Measurements from ENCODE around the gene CCDC187.

CCDC187 gene

GRCh38 chr9:136339173-136339957 lies 35.5 kb upstream of the CCDC187 start:
- peak; percentile 38 for DNase-seq

- DNase-seq: no peak
Observed at GRCh38 chr9:136338511-136338910, 34.6 kb upstream of the CCDC187 start.

DNA sequence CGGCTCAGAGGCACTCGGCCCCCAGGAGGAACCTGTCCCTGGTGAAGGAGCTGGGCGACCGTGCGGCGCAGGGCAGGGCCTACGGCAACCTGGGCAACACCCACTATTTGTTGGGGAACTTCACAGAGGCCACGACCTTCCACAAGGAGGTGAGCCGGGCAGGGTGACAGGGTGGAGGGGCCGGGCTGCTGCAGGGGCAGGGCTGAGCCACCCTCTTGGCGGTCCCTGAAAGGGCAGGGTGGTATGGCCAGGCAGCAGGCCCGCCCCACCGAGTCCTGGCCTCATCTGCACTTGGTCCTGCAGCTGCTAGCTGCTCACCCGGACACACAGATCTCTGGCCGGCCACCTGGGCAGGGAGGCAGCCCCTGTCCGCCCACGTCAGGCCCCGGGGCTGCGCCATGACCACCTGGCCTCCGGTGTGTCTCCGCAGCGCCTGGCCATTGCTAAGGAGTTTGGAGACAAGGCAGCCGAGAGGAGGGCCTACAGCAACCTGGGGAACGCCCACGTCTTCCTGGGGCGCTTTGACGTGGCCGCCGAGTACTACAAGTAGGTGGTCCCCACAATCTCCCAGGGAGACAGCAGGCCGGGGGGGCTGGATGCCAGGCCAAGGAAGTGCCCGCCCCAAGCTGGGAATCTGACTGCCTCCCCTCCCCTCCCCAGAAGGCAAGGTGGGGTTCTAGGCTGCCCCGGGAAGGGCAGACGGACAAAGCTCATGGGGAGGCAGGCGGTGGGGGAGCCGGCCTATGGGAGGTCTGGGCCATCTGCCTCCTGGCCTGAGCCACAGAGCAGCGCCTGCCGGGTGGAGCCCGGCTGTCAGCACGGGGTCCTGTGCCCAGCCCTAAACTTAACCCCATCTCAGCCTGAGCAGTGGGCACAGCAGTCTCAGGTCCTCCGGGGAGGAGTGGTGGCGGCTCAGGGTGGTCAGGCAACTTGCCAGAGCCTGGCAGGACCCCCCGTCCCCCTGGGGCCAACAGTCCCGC lies 33.8 kb upstream of the CCDC187 start:
- no peak for DNase-seq

GRCh38 chr9:136336881-136337280 lies 33.0 kb upstream of the CCDC187 start:
- DNase-seq: no peak

- DNase-seq: peak; percentile 64
Observed at GRCh38 chr9:136336156-136336870, 32.4 kb upstream of the CCDC187 start.

- DNase-seq: no peak
Observed at GRCh38 chr9:136335296-136336155, 31.6 kb upstream of the CCDC187 start.

DNA sequence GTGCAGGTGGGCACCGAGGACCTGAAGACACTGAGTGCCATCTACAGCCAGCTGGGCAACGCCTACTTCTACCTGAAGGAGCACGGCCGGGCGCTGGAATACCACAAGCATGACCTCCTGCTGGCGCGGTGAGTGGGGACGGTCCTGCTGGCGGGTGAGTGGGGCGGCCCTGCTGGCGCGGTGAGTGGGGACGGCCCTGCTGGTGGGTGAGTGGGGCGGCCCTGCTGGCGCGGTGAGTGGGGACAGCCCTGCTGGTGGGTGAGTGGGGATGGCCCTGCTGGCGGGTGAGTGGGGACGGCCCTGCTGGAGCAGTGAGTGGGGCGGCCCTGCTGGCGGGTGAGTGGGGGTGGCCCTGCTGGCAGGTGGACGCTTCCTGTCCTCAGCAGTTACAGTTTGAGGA lies 30.6 kb upstream of the CCDC187 start:
- no peak for DNase-seq

DNA sequence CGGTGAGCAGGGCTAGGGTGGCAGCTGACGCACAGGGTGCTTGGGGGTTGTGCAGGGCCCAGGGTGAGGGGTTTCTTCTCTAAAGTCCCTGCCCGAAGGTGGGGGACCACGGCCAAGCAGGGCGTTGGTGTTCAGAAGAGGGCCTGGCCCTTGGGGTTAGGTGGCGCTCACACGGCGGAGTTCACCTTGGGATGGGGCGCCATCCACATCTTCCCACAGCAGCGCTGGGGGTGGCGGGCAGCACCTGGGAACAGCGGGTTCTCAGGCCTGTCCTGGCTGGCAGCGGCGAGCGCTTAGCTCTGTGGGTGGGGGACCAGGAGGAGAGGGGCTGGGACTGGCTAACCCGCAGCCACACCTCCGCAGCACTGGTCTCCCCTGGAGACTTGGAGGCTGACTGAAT lies 29.6 kb upstream of the CCDC187 start:
- no peak for DNase-seq

- no peak for DNase-seq
Observed at GRCh38 chr9:136333045-136333444, 29.2 kb upstream of the CCDC187 start.

DNA sequence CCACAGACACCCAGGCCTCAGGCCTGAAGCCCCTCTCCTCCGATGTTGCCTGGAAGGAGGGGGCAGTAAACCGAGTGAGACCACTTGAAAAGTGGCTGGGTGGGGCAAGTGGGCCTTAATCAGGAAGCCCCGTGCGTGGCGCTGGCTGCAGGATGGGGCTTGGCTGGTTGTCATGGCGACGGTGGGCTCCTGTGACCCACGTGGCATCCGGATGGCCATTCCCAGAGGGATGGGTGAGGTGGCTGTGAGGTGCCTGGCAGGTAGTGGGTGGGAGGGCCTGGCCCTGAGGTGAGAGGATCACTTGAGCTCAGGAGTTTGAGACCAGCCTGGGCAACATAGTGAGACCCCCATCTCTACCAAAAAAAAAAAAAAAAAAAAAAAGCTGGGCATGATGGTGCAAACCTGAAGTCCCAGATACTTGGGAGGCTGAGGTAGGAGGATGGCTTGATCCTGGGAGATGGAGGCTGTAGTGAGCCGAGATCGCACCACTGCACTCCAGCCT lies 28.6 kb upstream of the CCDC187 start:
- no peak for DNase-seq

- DNase-seq: no peak
Observed at GRCh38 chr9:136331556-136332481, 27.9 kb upstream of the CCDC187 start.

- DNase-seq: no peak
Observed at GRCh38 chr9:136331030-136331429, 27.1 kb upstream of the CCDC187 start.

DNA sequence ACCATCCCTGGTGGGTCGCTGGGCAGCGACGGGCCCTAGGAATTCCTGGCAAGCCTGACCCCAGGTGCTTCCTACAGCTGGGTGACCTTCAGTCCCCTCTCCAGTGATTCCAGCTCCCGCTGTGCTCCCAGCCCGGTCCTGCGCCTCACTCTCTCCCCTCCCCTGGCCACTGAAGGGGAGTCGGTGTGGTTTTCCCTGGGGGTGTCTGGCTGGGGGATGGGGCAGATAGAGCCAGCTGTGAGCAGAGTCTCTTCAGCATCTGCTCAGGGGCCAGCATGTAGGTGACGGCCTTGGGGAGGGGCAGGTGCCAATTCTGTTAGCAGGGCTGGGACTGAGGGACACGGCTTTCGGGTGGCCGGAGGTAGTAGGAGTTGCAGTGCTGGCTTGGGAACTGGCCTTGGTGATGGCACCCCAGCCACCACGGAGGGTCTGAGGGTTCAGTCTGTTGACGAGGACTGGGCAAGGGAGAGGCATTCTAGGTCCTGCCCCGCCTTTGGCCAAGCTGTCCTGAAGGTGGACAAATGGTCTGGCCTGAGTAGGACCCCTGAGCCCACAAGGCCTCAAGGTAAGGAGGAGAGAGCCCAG lies 26.6 kb upstream of the CCDC187 start:
- DNase-seq: no peak

GRCh38 chr9:136329636-136330405 lies 25.9 kb upstream of the CCDC187 start:
- no peak for DNase-seq

DNA sequence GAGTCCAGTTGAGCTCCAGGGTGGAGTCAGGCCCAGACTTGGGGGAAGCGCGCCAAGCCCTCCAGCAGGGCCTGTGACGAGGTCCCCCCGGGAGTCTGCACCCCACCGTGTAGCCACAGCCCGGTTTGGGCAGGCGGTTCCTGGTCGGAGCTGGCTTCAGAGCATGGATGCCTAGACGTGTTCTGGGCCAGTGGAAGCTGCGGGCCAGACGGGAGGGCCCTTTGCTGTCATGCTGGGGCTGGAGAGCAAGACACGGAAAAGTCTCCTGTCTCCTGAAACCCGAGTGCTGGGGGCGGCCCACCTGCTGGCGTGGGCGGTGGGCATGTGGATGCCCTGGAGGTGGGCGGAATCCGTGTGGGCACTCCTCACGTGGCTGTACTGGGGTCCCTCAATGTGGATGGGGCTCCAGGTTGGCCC lies 25.3 kb upstream of the CCDC187 start:
- no peak for DNase-seq

DNA sequence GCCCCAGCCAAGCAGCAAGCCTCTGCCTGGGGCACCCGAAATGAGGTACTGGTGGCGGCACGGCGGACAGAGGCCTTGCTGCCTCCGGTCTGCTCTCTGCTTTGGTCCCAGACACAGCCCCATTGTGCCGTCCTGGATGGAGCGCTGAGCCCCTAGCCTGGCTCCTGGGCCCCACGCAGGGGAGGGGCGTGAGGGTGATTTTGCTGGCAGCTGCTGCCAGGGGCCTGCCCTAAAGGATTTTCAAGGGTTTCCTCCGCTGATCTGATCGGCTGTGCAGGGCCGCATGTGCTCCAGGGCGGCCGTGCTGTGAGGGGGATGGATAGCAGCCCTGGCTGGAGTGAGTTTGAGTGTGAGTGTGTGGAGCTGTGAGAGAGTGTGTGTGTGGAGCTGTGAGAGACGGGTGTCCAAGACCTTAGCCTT lies 24.7 kb upstream of the CCDC187 start:
- peak; percentile 40 for DNase-seq

GRCh38 chr9:136328011-136328621 lies 24.2 kb upstream of the CCDC187 start:
- peak; percentile 25 for DNase-seq

- DNase-seq: peak; percentile 60
Observed at GRCh38 chr9:136327304-136327974, 23.5 kb upstream of the CCDC187 start, which contains the start of gene GPSM1. TSS of gene GPSM1 (plus strand) at chr9:136327539. CDS start at chr9:136327696, 157 bp downstream.
